Measurements from ENCODE around the gene ZNF148.

DNA sequence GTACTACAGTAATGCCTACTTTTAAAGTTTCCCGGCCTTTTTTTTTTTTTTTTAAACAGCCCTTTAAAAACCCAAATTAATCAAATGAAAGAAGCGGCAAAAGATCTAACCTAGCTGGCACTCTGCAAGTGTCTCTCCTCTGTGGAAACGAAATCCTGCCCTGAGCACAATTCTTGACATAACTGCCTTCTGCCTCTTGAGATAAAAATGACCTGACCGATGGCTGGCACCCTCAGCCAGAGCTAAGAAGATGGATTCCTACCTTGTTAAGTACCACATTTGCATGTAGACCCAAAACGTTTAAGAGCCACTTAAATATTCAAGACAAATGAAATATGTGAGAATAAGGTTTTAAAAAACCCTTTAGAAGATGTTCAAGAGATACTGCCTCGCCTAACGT, 146.0 kb downstream of the ZNF148 start:
- TF ChIP-seq CTCF (IDR thresholded peaks at IDR 0.05) (no peak), POLR2AphosphoS5 (IDR thresholded peaks at IDR 0.05; ENCODE audit: low read depth, low read length) (no peak)
